Measurements from ENCODE around the gene KRTDAP.

DNA sequence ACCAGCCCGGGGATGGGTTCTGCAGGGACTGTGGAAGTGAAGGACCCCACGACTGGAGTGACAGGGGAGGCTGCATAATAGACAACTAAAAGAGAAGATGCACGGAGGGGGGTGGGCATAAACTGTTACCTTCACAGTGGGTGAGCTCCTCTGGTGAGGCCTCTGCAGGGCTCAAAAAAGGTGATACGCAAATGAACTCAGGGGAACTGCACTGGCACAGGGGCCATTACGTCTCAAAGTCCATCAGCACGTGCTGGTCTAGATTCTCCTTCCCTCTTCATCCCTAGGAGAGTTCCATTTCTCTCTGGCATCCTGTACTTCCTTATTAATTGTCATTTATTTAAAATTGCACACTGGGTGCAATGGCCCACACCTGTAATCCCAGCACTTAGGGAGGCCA, 50.3 kb downstream of the KRTDAP start:
- TF ChIP-seq, protein P1, sequence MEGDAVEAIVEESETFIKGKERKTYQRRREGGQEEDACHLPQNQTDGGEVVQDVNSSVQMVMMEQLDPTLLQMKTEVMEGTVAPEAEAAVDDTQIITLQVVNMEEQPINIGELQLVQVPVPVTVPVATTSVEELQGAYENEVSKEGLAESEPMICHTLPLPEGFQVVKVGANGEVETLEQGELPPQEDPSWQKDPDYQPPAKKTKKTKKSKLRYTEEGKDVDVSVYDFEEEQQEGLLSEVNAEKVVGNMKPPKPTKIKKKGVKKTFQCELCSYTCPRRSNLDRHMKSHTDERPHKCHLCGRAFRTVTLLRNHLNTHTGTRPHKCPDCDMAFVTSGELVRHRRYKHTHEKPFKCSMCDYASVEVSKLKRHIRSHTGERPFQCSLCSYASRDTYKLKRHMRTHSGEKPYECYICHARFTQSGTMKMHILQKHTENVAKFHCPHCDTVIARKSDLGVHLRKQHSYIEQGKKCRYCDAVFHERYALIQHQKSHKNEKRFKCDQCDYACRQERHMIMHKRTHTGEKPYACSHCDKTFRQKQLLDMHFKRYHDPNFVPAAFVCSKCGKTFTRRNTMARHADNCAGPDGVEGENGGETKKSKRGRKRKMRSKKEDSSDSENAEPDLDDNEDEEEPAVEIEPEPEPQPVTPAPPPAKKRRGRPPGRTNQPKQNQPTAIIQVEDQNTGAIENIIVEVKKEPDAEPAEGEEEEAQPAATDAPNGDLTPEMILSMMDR (conservative IDR thresholded peaks at IDR 0.05; ENCODE audit: low read depth, low read length), result no peak
- TF ChIP-seq EZH2 (IDR thresholded peaks at IDR 0.05; ENCODE audit: borderline replicate concordance, low read depth, low read length, poor library complexity, severe bottlenecking), result no peak

All from A673 (cell line).